Measurements from ENCODE around the gene ARHGAP4. TPM values are rescaled to one million over a fixed set of nuclear protein-coding genes. Genes with fewer than 3 reads are reported as not detected.

The ARHGAP4 gene
- polyA plus RNA-seq, 3 donors from 2014 or later = 54.6 to 122 (median 75.7) TPM

DNA sequence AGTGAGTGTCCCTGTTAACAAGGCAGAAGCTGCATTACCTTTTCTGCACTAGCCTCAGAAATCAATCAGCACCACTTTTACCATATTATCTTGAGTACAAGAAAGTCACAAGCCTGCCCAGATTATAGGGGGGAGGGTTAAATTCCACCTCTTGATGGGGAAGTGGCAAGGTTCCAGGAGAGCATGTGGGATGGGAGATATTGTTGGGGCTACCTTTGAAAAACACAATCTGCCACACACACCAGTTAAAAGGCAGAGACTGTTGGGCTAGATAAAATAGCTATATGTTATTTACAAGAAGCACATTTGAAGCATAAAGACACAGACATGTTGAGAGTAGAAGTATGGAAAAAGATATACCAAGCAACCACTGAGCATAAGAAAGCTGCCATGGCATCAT is 28.2 kb downstream of the ARHGAP4 start:
- no peak for DNase-seq
- Mint-ChIP-seq H3K4me1 (peaks cover 15 to 19% of the 10 kb centered on the region in 2 donors), H3K36me3 (no peaks in the 10 kb centered on the region), H3K27me3 (ENCODE audit: low read depth in 3 of 3) (peaks cover 1 to 16% (median 4%) of the 10 kb centered on the region in 3 donors), H3K27ac (no peak overlapping the region), H3K4me3 (no peak overlapping the region), H3K9me3 (no peaks in the 10 kb centered on the region)

DNA sequence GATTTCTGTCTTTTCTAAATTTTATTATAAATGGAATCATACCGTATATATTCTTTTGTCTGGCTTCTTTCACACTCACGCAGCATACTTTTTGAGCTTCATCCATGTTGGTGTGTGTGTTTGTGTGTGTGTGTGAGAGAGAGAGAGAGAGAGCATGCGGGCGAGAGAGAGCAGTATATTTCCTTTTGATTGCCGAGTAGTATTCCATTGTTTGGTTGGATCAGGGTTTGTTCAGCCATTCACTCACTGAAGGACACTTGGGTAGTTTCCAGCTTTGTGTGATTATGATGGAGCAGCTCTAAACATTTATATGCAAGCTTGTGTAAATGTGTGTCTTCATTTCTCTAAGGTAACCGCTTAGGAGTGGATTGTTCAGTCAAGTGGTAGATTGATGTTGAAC is 36.9 kb downstream of the ARHGAP4 start:
- Mint-ChIP-seq H3K27me3 (ENCODE audit: low read depth in 3 of 3) (peaks cover 9 to 31% (median 12%) of the 10 kb centered on the region in 3 donors), H3K4me1 (peaks cover 0 to 4% of the 10 kb centered on the region in 2 donors), H3K27ac (no peak overlapping the region), H3K4me3 (no peak overlapping the region), H3K36me3 (peaks cover 0 to 4% (median 0%) of the 10 kb centered on the region in 3 donors), H3K9me3 (no peaks in the 10 kb centered on the region)
- DNase-seq = no peak

DNA sequence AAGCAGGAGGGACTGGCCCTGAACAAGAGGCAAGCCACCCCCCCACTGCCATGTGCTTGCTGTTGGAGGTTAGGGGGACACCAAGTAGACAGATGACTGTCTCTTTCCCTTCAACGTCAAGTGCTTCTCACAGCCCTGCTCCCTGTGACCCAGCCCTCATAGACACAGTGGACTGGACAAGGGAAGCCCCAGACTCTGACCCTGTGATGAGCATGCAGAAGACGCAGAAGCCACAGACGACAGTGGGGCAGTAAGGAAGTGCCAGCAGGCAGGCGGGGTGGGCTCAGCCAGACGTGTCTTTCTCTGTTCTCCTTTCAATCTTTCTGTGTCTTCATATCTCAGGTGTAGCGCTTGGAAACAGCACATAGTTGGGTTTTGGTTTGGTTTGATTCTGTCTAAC is 37.7 kb downstream of the ARHGAP4 start:
- no peak for DNase-seq

DNA sequence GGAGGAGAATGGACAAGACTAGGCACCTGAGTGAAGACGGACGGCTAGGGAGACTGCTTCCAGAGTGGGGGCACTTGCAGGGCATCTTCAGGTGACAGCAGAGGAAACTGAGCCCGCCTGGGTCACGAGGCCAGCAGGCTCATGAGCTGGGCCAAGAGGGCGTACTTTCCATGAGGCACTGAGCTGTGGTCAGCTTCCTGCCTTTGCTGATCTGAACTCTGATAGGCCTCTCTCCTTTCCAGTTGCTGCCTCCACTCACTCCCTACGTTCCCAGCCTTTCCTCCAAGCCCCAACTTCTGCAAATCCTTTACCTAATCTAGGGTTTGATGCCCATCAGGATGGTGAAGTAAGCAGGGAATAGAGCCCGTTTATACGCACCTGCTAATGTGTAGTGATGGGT is 38.7 kb downstream of the ARHGAP4 start:
- Mint-ChIP-seq H3K4me1 (peaks cover 0 to 4% of the 10 kb centered on the region in 2 donors), H3K36me3 (peaks cover 0 to 4% (median 0%) of the 10 kb centered on the region in 3 donors), H3K4me3 (peak overlapping the region in 3 of 5 donors; percentile 18 to 44 (median 21)), H3K27ac (no peak overlapping the region), H3K9me3 (no peaks in the 10 kb centered on the region), H3K27me3 (ENCODE audit: low read depth in 3 of 3) (peaks cover 9 to 19% (median 13%) of the 10 kb centered on the region in 3 donors)
- DNase-seq = no peak

More for the DNA sequence above, 37.7 kb downstream of the ARHGAP4 start:
- Mint-ChIP-seq H3K9me3 (no peaks in the 10 kb centered on the region), H3K4me3 (no peak overlapping the region), H3K27ac (no peak overlapping the region), H3K27me3 (ENCODE audit: low read depth in 3 of 3) (peaks cover 9 to 23% (median 13%) of the 10 kb centered on the region in 3 donors), H3K36me3 (peaks cover 0 to 4% (median 0%) of the 10 kb centered on the region in 3 donors), H3K4me1 (peaks cover 0 to 4% of the 10 kb centered on the region in 2 donors)

DNA sequence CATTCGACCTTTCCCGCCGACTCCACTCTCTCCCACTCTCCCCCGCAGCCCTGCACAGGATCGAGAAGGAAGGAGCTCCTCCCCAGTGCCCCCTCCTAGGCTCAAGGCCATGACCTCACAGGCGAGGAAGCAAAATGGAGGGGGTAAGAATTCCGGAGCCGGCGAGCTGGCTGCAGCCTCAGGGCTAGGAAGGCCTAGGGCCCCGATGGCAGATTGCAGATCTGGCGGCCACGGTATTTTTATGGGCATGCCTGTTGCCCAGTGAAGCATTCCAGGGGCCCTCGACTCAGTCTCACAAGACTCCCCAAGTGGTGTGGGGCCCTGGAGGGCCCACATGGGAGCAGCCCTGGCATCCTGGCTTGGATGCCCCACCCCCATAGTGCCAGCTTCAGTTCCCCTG is 39.1 kb downstream of the ARHGAP4 start:
- no peak for DNase-seq
- Mint-ChIP-seq H3K36me3 (peaks cover 0 to 4% (median 0%) of the 10 kb centered on the region in 3 donors), H3K27me3 (ENCODE audit: low read depth in 3 of 3) (peaks cover 9 to 15% (median 13%) of the 10 kb centered on the region in 3 donors), H3K9me3 (no peaks in the 10 kb centered on the region), H3K4me3 (peak overlapping the region in 1 of 5 donors; percentile 29), H3K27ac (no peak overlapping the region), H3K4me1 (peaks cover 0 to 4% of the 10 kb centered on the region in 2 donors)

- Mint-ChIP-seq H3K4me3 (peak within 1 kb of the TSS in 3 of 5 donors; percentile 23 to 29 (median 29)), H3K9me3 (no peaks in the 10 kb centered on the region), H3K27me3 (ENCODE audit: low read depth in 3 of 3) (peaks cover 9 to 14% (median 12%) of the 10 kb centered on the region in 3 donors), H3K4me1 (peaks cover 0 to 4% of the 10 kb centered on the region in 2 donors), H3K27ac (no peak within 1 kb of the TSS), H3K36me3 (peaks cover 0 to 4% (median 0%) of the 10 kb centered on the region in 3 donors)
- DNase-seq = no peak
Measured at GRCh38 chrX:153885968-153886903, 39.8 kb downstream of the ARHGAP4 start, which contains the start of gene L1CAM. L1CAM (minus strand) TSS chrX:153886173; CDS start chrX:153875836, 10,337 bp downstream.

- Mint-ChIP-seq H3K4me3 (peak overlapping the region in 3 of 5 donors; percentile 21 to 29 (median 23)), H3K4me1 (peaks cover 0 to 4% of the 10 kb centered on the region in 2 donors), H3K27me3 (ENCODE audit: low read depth in 3 of 3) (peaks cover 9 to 15% (median 15%) of the 10 kb centered on the region in 3 donors), H3K27ac (no peak overlapping the region), H3K36me3 (peaks cover 0 to 4% (median 0%) of the 10 kb centered on the region in 3 donors), H3K9me3 (no peaks in the 10 kb centered on the region)
- DNase-seq = no peak
Measured at GRCh38 chrX:153885208-153885787, 40.8 kb downstream of the ARHGAP4 start.

- Mint-ChIP-seq H3K9me3 (no peaks in the 10 kb centered on the region), H3K4me1 (peaks cover 0 to 4% of the 10 kb centered on the region in 2 donors), H3K4me3 (peak overlapping the region in 2 of 5 donors; percentile 38 to 41), H3K27me3 (ENCODE audit: low read depth in 3 of 3) (peaks cover 9 to 17% (median 15%) of the 10 kb centered on the region in 3 donors), H3K27ac (no peak overlapping the region), H3K36me3 (peaks cover 0 to 4% (median 0%) of the 10 kb centered on the region in 3 donors)
- no peak for DNase-seq
Measured at GRCh38 chrX:153884590-153884989, 41.5 kb downstream of the ARHGAP4 start.

DNA sequence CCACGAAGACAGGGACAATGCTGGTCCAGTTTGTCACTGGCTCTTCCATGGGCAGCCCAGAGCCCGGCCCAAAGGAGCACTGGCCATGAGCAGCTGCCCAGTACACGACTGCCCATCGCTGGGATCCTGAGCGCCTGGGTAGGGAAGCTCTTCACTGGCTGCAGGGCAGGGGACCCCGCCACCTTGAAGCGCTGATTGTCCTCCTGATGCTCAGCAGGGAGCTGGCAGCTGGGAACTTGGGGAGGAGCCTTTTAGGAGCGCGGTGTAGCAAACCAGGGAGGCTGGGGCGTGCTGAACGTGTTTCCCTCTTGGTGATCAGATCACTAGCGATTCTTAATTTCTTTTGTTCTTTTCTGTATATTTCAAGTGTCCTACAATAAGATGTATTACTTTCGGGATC is 41.9 kb downstream of the ARHGAP4 start:
- H3K4me3 Mint-ChIP-seq = peak overlapping the region in 2 of 5 donors; percentile 38 to 41

GRCh38 chrX:153883163-153883843 is 42.8 kb downstream of the ARHGAP4 start:
- Mint-ChIP-seq H3K9me3 (no peaks in the 10 kb centered on the region), H3K36me3 (peaks cover 0 to 4% (median 0%) of the 10 kb centered on the region in 3 donors), H3K27ac (no peak overlapping the region), H3K4me3 (no peak overlapping the region), H3K4me1 (peaks cover 0 to 5% of the 10 kb centered on the region in 2 donors), H3K27me3 (ENCODE audit: low read depth in 3 of 3) (peaks cover 11 to 14% (median 13%) of the 10 kb centered on the region in 3 donors)
- DNase-seq = no peak

More for the DNA sequence above, 41.9 kb downstream of the ARHGAP4 start:
- Mint-ChIP-seq H3K27me3 (ENCODE audit: low read depth in 3 of 3) (peaks cover 9 to 13% (median 13%) of the 10 kb centered on the region in 3 donors), H3K9me3 (no peaks in the 10 kb centered on the region), H3K27ac (no peak overlapping the region), H3K4me1 (peaks cover 0 to 5% of the 10 kb centered on the region in 2 donors), H3K36me3 (peaks cover 0 to 4% (median 0%) of the 10 kb centered on the region in 3 donors)
- DNase-seq = no peak

DNA sequence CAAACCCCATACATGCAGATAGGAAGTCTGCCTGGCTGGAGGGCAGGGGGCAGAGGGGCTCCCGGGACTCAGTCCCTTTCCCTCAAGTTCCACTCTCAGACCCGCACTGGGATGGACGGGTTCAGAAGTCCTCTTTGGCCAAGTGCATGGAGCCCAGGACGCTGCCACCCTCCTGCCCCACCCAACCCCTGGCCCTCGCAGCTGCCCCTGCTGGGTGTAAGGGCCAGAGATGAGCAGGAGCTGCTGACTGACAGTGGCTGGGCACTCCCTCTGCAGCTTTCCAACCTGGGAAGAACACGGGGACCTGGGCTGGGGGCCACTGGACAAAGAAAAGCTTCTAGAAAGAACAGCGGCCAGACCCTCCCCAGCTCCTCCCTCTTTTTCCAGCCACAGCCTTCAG is 43.5 kb downstream of the ARHGAP4 start:
- Mint-ChIP-seq H3K4me1 (peaks cover 0 to 5% of the 10 kb centered on the region in 2 donors), H3K4me3 (no peak overlapping the region), H3K9me3 (no peaks in the 10 kb centered on the region), H3K36me3 (peaks cover 0 to 4% (median 0%) of the 10 kb centered on the region in 3 donors), H3K27me3 (ENCODE audit: low read depth in 3 of 3) (peaks cover 6 to 15% (median 15%) of the 10 kb centered on the region in 3 donors), H3K27ac (no peak overlapping the region)
- DNase-seq = no peak

- Mint-ChIP-seq H3K27me3 (ENCODE audit: low read depth in 3 of 3) (peaks cover 4 to 14% (median 11%) of the 10 kb centered on the region in 3 donors), H3K36me3 (peaks cover 0 to 4% (median 0%) of the 10 kb centered on the region in 3 donors), H3K27ac (no peak overlapping the region), H3K9me3 (no peaks in the 10 kb centered on the region), H3K4me3 (no peak overlapping the region), H3K4me1 (peaks cover 0 to 5% of the 10 kb centered on the region in 2 donors)
- DNase-seq = no peak
Measured at GRCh38 chrX:153882086-153882498, 44.0 kb downstream of the ARHGAP4 start.

GRCh38 chrX:153881281-153881680 is 44.8 kb downstream of the ARHGAP4 start:
- H3K27ac Mint-ChIP-seq = no peak overlapping the region
- H3K27me3 Mint-ChIP-seq (ENCODE audit: low read depth in 3 of 3) = peaks cover 4 to 18% (median 16%) of the 10 kb centered on the region in 3 donors
- H3K36me3 Mint-ChIP-seq = peaks cover 0 to 4% (median 0%) of the 10 kb centered on the region in 3 donors
- no peak overlapping the region for H3K4me3 Mint-ChIP-seq
- DNase-seq = no peak
- H3K9me3 Mint-ChIP-seq = no peaks in the 10 kb centered on the region
- peaks cover 0 to 5% of the 10 kb centered on the region in 2 donors for H3K4me1 Mint-ChIP-seq
